Hepatocyte (in vitro differentiated cells): ENCODE measurements around the gene LSAMP. TPM values are rescaled to one million over a fixed set of nuclear protein-coding genes. Genes with fewer than 3 reads are reported as not detected.

ENCODE experiments used
- DNase-seq: peaks from one replicate; pipeline ENCODE4 v3.0.0-alpha.2; 2016; ENCODE audit warnings: low spot score
- H2AFZ ChIP-seq: fragments of 200-600 bp; sonication (generic); 2 replicates; pipeline ENCODE4 v1.6.0; 2016; ENCODE audit warnings: antibody characterized with exemption, mild to moderate bottlenecking
- H3K27ac ChIP-seq: fragments of 200-600 bp; sonication (generic); 2 replicates; pipeline ENCODE4 v1.5.1; 2016; ENCODE audit warnings: mild to moderate bottlenecking
- H3K27me3 ChIP-seq: fragments of 200-600 bp; sonication (generic); 2 replicates; pipeline ENCODE4 v1.6.1; 2016
- H3K36me3 ChIP-seq: fragments of 200-600 bp; sonication (generic); replicated peaks from 2 replicates; pipeline ENCODE4 v1.5.1; 2016; ENCODE audit warnings: low read depth; ENCODE audit not compliant: insufficient read depth
- H3K4me1 ChIP-seq: fragments of 200-600 bp; sonication (generic); 2 replicates; pipeline ENCODE4 v1.5.1; 2016; ENCODE audit warnings: mild to moderate bottlenecking, moderate library complexity; ENCODE audit not compliant: insufficient read depth
- H3K4me2 ChIP-seq: fragments of 200-600 bp; sonication (generic); 2 replicates; pipeline ENCODE4 v1.6.0; 2016
- H3K4me3 ChIP-seq: fragments of 200-600 bp; sonication (generic); 2 replicates; pipeline ENCODE4 v1.5.1; 2016; ENCODE audit warnings: mild to moderate bottlenecking
- H3K79me2 ChIP-seq: fragments of 200-600 bp; sonication (generic); 2 replicates; pipeline ENCODE4 v1.6.0; 2017; ENCODE audit warnings: mild to moderate bottlenecking
- H3K9me2 ChIP-seq: fragments of 200-600 bp; sonication (generic); replicated peaks from 2 replicates; pipeline ENCODE4 v1.6.0; 2017; ENCODE audit warnings: mild to moderate bottlenecking; ENCODE audit not compliant: insufficient read depth
- H3K9me3 ChIP-seq: fragments of 200-600 bp; sonication (generic); 2 replicates; pipeline ENCODE4 v1.5.1; 2016; ENCODE audit warnings: low read depth, mild to moderate bottlenecking
- H4K20me1 ChIP-seq: fragments of 200-600 bp; sonication (generic); 2 replicates; pipeline ENCODE4 v1.6.0; 2016; ENCODE audit warnings: mild to moderate bottlenecking; ENCODE audit not compliant: insufficient read depth, poor library complexity, severe bottlenecking
- EZH2 ChIP-seq: fragments of 200-600 bp; sonication (generic); IDR thresholded peaks from 2 replicates; pipeline ENCODE4 v1.6.1; 2016; ENCODE audit warnings: antibody characterized with exemption, mild to moderate bottlenecking, borderline replicate concordance
- EZH2phosphoT487 ChIP-seq: fragments of 200-600 bp; sonication (generic); IDR thresholded peaks from one replicate; pipeline ENCODE4 v1.6.1; 2018; ENCODE audit warnings: antibody characterized with exemption, mild to moderate bottlenecking, low read depth, moderate library complexity; ENCODE audit not compliant: unreplicated experiment, severe bottlenecking
- WGBS: methylation state at CpG from one replicate; pipeline ENCODE4 v1.1.6; 2016; ENCODE audit warnings: low lambda C conversion rate; ENCODE audit errors: missing lambda C conversion rate; 5-methylcytosine and 5-hydroxymethylcytosine counted together
- polyA plus RNA-seq: library from polyadenylated mRNA; unstranded; fragments of >200 nt; fragmentation: Nextera tagmentation; extraction: Ambion mirVana; gene quantifications from 2 replicates; pipeline ENCODE4 v1.2.1, GENCODE V29; 2016
- total RNA-seq: library from RNA; depleted of rRNA; stranded (reverse); fragments of >200 nt; gene quantifications from 2 replicates; pipeline ENCODE4 v1.2.3, GENCODE V29; 2014
- TF ChIP-seq, protein P1 (sequence below): fragments of 200-600 bp; sonication (generic); IDR thresholded peaks from 2 replicates; pipeline ENCODE4 v1.5.1; 2016; ENCODE audit warnings: antibody characterized with exemption, mild to moderate bottlenecking; ENCODE audit not compliant: poor library complexity

Gene LSAMP
- total and polyA plus RNA-seq, 2 experiments from 2014 or later: 15.1 to 22.3 TPM

DNA sequence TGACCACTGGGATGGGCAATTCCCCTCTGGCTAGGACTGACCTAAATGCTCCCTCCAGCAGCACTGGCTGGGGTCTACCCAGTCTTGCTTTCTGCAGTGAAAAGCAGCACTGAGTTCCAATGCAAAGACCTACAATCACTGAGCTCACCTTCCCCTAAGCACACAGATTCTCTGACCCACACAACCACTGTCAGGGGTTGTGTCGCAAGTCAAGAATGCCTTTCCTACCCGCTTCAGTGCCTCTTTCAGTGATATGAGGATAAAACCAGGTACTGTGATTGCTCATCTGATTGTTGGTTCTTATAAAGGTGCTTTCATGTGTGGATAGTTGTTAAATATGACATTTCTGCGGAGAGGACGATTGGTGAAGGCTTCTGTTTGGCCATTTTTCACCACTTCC lies 476.4 kb downstream of the LSAMP start:
- whole genome bisulfite sequencing: 96% methylated on average over 4 of the region's 4 CpGs
- H4K20me1 ChIP-seq: no peaks in the 10 kb centered on the region
- H3K9me3 ChIP-seq: no peaks in the 10 kb centered on the region
- H2AFZ ChIP-seq: no peak overlapping the region
- H3K36me3 ChIP-seq: no peaks in the 10 kb centered on the region
- no peak overlapping the region for H3K4me3 ChIP-seq
- no peaks in the 10 kb centered on the region for H3K79me2 ChIP-seq
- no peaks in the 10 kb centered on the region for H3K9me2 ChIP-seq
- DNase-seq: no peak
- no peak overlapping the region for H3K27ac ChIP-seq
- H3K4me2 ChIP-seq: no peak overlapping the region
- TF ChIP-seq, protein P1, sequence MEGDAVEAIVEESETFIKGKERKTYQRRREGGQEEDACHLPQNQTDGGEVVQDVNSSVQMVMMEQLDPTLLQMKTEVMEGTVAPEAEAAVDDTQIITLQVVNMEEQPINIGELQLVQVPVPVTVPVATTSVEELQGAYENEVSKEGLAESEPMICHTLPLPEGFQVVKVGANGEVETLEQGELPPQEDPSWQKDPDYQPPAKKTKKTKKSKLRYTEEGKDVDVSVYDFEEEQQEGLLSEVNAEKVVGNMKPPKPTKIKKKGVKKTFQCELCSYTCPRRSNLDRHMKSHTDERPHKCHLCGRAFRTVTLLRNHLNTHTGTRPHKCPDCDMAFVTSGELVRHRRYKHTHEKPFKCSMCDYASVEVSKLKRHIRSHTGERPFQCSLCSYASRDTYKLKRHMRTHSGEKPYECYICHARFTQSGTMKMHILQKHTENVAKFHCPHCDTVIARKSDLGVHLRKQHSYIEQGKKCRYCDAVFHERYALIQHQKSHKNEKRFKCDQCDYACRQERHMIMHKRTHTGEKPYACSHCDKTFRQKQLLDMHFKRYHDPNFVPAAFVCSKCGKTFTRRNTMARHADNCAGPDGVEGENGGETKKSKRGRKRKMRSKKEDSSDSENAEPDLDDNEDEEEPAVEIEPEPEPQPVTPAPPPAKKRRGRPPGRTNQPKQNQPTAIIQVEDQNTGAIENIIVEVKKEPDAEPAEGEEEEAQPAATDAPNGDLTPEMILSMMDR: no peak
- no peak for TF ChIP-seq EZH2
- no peak for TF ChIP-seq EZH2phosphoT487
- H3K4me1 ChIP-seq: no peaks in the 10 kb centered on the region
- H3K27me3 ChIP-seq: no peaks in the 10 kb centered on the region

DNA sequence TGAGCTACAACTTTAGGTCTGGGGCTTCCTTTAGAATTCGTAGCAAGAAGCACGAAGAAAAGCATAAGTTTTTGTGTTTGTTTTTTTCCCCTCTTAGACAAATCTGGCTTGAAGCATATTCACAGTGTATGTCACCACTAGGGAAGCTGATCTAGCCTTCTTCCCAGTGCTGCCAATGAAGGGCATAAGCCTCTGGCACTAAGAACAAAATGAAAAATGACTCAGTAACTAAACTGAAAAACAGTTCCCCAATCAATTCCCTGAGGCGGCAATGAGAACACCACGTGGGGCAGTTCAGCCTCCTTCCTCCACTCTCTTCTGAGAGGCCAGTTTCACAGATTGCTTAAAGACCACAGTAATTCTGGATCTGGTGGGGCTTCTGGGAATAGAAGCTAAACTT lies 483.9 kb downstream of the LSAMP start:
- H3K9me2 ChIP-seq: no peaks in the 10 kb centered on the region
- no peaks in the 10 kb centered on the region for H3K79me2 ChIP-seq
- no peaks in the 10 kb centered on the region for H4K20me1 ChIP-seq
- no peaks in the 10 kb centered on the region for H3K4me1 ChIP-seq
- no peak overlapping the region for H3K4me3 ChIP-seq
- no peaks in the 10 kb centered on the region for H3K9me3 ChIP-seq
- no peak for DNase-seq
- no peaks in the 10 kb centered on the region for H3K27me3 ChIP-seq
- no peak overlapping the region for H3K4me2 ChIP-seq
- no peaks in the 10 kb centered on the region for H3K36me3 ChIP-seq
- no peak overlapping the region for H2AFZ ChIP-seq
- no peak for TF ChIP-seq EZH2
- no peak overlapping the region for H3K27ac ChIP-seq
- WGBS: 78% methylated on average over 4 of the region's 4 CpGs

DNA sequence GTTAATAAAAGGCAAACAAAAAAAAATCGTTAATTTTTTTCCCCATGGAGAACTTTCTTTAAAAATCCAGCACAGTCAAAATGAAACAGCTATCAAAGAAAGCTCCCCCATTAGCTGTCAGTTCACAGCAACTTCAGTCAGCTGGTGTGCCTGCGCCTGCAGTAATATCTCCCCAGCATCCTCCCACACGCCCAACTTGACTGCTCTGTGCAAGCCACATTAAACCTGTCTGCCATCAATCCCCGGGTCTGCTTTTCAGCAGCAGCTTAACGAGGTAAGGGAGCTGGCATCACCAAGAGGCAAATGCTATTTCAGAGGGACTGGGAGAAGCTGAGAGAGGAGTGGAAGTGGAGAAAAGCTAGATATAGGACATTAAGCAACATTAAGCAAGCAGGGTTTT lies 484.5 kb downstream of the LSAMP start:
- DNase-seq: no peak
- Histone ChIP-seq H3K36me3 (no peaks in the 10 kb centered on the region), H3K9me2 (no peaks in the 10 kb centered on the region), H3K27ac (no peak overlapping the region), H3K4me1 (no peaks in the 10 kb centered on the region), H4K20me1 (no peaks in the 10 kb centered on the region), H2AFZ (no peak overlapping the region), H3K4me2 (no peak overlapping the region), H3K27me3 (no peaks in the 10 kb centered on the region), H3K4me3 (no peak overlapping the region), H3K79me2 (no peaks in the 10 kb centered on the region), H3K9me3 (no peaks in the 10 kb centered on the region)
- 66% methylated on average over 5 of the region's 5 CpGs for WGBS
- TF ChIP-seq EZH2 (no peak), EZH2phosphoT487 (no peak)
- TF ChIP-seq, protein P1: no peak

DNA sequence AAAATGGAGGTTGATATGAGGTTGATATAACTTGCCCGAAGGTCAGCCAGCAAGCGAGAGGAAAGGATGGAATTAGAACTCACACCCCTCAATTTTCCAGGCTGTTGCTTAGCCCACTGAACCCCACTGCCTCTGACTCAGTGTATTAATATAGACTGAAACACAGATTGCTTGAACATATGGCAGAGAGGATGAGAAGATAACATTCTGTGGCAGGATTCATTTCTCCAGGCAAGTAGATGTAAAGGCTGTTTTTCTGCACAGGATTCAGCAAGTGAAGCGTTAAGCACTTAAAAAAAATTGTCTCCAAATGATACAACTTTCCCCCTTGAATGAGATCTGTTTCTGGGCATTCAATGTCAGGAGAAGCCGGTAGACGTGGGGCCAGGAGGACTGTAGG lies 486.8 kb downstream of the LSAMP start:
- H3K79me2 ChIP-seq: no peaks in the 10 kb centered on the region

More for the DNA sequence above, 486.8 kb downstream of the LSAMP start:
- H2AFZ ChIP-seq: no peak overlapping the region
- no peaks in the 10 kb centered on the region for H4K20me1 ChIP-seq
- no peaks in the 10 kb centered on the region for H3K9me2 ChIP-seq
- H3K4me2 ChIP-seq: no peak overlapping the region
- no peaks in the 10 kb centered on the region for H3K4me1 ChIP-seq
- no peak overlapping the region for H3K27ac ChIP-seq
- no peaks in the 10 kb centered on the region for H3K36me3 ChIP-seq
- H3K4me3 ChIP-seq: no peak overlapping the region
- no peaks in the 10 kb centered on the region for H3K27me3 ChIP-seq
- DNase-seq: no peak
- TF ChIP-seq EZH2: no peak
- no peak for TF ChIP-seq EZH2phosphoT487
- TF ChIP-seq, protein P1: no peak
- WGBS: 80% methylated on average over 5 of the region's 5 CpGs
- no peaks in the 10 kb centered on the region for H3K9me3 ChIP-seq
